ENCODE results near the gene CFC1B.
"Not testable (repeated sequence)": the region's sequence is repeated elsewhere in the genome, so short reads cannot be mapped to it uniquely, and the experiment has no call there.

CFC1B gene

DNA sequence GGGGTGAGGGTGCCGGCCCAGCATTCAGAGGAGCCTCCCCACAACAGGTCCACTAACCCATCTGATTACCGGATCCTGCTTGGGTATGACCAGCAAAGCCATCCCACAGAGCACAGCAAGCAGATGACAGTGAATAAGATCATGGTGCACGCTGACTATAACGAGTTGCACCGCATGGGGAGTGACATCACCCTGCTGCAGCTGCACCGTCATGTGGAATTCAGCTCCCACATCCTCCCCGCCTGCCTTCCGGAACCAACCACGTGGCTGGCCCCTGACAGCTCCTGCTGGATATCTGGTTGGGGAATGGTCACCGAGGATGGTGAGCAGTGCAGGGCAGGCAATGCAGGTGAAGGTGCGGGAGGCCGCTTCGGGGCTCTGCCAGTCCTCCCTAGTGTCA, 53.2 kb downstream of the CFC1B start:
- not testable (repeated sequence) for H3K4me3 ChIP-seq (ENCODE audit: low read depth, low read length); H3K27me3 ChIP-seq (ENCODE audit: control insufficient read depth, insufficient read depth, low read length); H3K9me3 ChIP-seq (ENCODE audit: control insufficient read depth, insufficient read depth, low read length); H3K27ac ChIP-seq (ENCODE audit: low read depth, low read length); H3K4me1 ChIP-seq (ENCODE audit: control insufficient read depth, insufficient read depth, low read length); H3K36me3 ChIP-seq (ENCODE audit: control insufficient read depth, insufficient read depth, low read length); H3K9ac ChIP-seq (ENCODE audit: low read depth, low read length)

DNA sequence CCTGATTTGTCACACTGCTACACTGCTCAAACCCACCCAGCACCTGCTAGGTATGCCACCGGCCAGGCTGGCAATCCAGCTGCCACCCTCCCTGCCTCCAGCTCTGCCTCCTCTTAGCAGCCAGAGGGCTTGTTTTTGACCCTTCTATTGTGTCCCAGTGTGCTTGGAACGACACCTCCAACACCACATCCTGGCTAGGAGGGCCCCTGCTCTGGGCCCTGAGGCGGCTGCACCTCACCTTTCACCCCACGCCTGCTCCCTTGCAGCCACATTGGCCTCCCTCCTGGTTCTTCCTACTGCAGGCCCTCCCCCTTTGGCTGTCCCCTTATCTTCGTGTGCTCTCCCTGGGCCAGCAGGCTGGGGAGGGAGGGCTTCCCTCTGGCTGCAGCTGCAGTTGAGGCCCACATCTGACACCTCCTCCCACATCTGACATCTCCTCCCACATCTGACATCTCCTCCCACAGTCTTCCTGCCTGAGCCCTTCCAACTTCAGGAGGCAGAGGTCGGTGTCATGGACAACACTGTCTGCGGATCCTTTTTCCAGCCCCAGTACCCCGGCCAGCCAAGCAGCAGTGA, 55.3 kb downstream of the CFC1B start:
- H3K27ac ChIP-seq (ENCODE audit: low read depth, low read length); H3K9ac ChIP-seq (ENCODE audit: low read depth, low read length); H3K27me3 ChIP-seq (ENCODE audit: control insufficient read depth, insufficient read depth, low read length); H3K4me1 ChIP-seq (ENCODE audit: control insufficient read depth, insufficient read depth, low read length); H3K36me3 ChIP-seq (ENCODE audit: control insufficient read depth, insufficient read depth, low read length); H3K9me3 ChIP-seq (ENCODE audit: control insufficient read depth, insufficient read depth, low read length); H3K4me3 ChIP-seq (ENCODE audit: low read depth, low read length): not testable (repeated sequence)

DNA sequence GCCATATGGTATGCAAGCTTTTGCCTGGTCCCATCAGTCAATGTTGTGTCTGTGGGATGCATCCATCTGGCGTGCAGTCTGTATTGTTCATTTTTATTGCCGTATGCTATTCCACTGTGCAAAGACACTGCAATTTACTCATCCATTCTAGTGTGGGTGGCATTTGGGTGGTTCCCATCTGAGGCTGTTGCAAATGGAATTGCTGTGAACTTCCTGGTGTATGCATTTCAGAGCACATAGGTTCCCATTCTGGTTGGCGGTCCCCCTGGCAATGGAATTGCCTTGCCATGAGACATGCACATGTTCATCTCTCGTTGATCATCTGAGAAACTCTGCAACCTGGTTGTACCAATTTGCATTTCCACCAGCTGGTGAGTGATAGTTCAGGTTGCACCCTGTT, 56.5 kb downstream of the CFC1B start:
- H3K27ac ChIP-seq (ENCODE audit: low read depth, low read length); H3K9me3 ChIP-seq (ENCODE audit: control insufficient read depth, insufficient read depth, low read length); H3K36me3 ChIP-seq (ENCODE audit: control insufficient read depth, insufficient read depth, low read length); H3K9ac ChIP-seq (ENCODE audit: low read depth, low read length); H3K4me3 ChIP-seq (ENCODE audit: low read depth, low read length); H3K4me1 ChIP-seq (ENCODE audit: control insufficient read depth, insufficient read depth, low read length); H3K27me3 ChIP-seq (ENCODE audit: control insufficient read depth, insufficient read depth, low read length): not testable (repeated sequence)

Measured in HUES48 (cell line).